GM12875 (cell line): ENCODE results near the gene RFX2.

Source experiments
- H3K4me3 ChIP-seq: one replicate; pipeline ENCODE4 v1.5.1; 2011; ENCODE audit warnings: low read depth, low read length, control low read depth
- CTCF ChIP-seq: IDR thresholded peaks from 2 replicates; pipeline ENCODE4 v1.5.1; 2011; ENCODE audit warnings: low read depth, mild to moderate bottlenecking, control low read depth, inconsistent platforms, low read length, moderate library complexity, borderline replicate concordance; ENCODE audit not compliant: insufficient read depth

RFX2 gene

GRCh38 chr19:6070207-6070681 lies 40.1 kb downstream of the RFX2 start:
- no peak for TF ChIP-seq CTCF
- no peak overlapping the region for H3K4me3 ChIP-seq

- TF ChIP-seq CTCF = no peak
- no peak overlapping the region for H3K4me3 ChIP-seq
Observed at GRCh38 chr19:6069268-6069791, 41.0 kb downstream of the RFX2 start.

GRCh38 chr19:6068711-6069110 lies 41.6 kb downstream of the RFX2 start:
- H3K4me3 ChIP-seq = no peak overlapping the region
- no peak for TF ChIP-seq CTCF

GRCh38 chr19:6067975-6068374 lies 42.3 kb downstream of the RFX2 start:
- H3K4me3 ChIP-seq = no peak overlapping the region
- no peak for TF ChIP-seq CTCF

- no peak for TF ChIP-seq CTCF
- no peak overlapping the region for H3K4me3 ChIP-seq
Observed at GRCh38 chr19:6066661-6067646, 43.3 kb downstream of the RFX2 start.

GRCh38 chr19:6065685-6066374 lies 44.5 kb downstream of the RFX2 start:
- no peak overlapping the region for H3K4me3 ChIP-seq
- no peak for TF ChIP-seq CTCF
